Measurements from ENCODE around the gene CABS1. TPM values are rescaled to one million over a fixed set of nuclear protein-coding genes. Genes with fewer than 3 reads are reported as not detected.

The CABS1 gene
- polyA plus RNA-seq, 4 donors: not detected

- DNase-seq: no peak
- Histone ChIP-seq H3K9me3 (ENCODE audit: control insufficient read depth in 2 of 2, insufficient read depth in 1 of 2, low read depth in 1 of 2, low read length in 1 of 2) (no peaks in the 10 kb centered on the region), H3K36me3 (ENCODE audit: control insufficient read depth in 3 of 3, insufficient read depth in 2 of 3, low read depth in 1 of 3, low read length in 3 of 3) (no peaks in the 10 kb centered on the region), H3K4me1 (ENCODE audit: control insufficient read depth in 3 of 3, insufficient read depth in 2 of 3, low read depth in 1 of 3, low read length in 2 of 3) (no peaks in the 10 kb centered on the region), H3K27me3 (ENCODE audit: control insufficient read depth in 3 of 3, insufficient read depth in 3 of 3, low read length in 3 of 3) (no peaks in the 10 kb centered on the region), H3K27ac (ENCODE audit: low read depth in 1 of 3, low read length in 2 of 3) (no peak overlapping the region), H3K4me3 (ENCODE audit: low read depth in 1 of 3, low read length in 3 of 3) (no peak overlapping the region)
- WGBS, 3 donors: 80 to 89% (median 87%) methylated on average over 5 of the region's 5 CpGs
- no peak for FAIRE-seq
These were observed 29.2 kb downstream of the CABS1 start for GRCh38 chr4:70364002-70364401.

GRCh38 chr4:70365479-70365878 is 30.7 kb downstream of the CABS1 start:
- Histone ChIP-seq H3K4me3 (ENCODE audit: low read depth in 1 of 3, low read length in 3 of 3) (no peak overlapping the region), H3K4me1 (ENCODE audit: control insufficient read depth in 3 of 3, insufficient read depth in 2 of 3, low read depth in 1 of 3, low read length in 2 of 3) (no peaks in the 10 kb centered on the region), H3K9me3 (ENCODE audit: control insufficient read depth in 2 of 2, insufficient read depth in 1 of 2, low read depth in 1 of 2, low read length in 1 of 2) (no peaks in the 10 kb centered on the region), H3K27ac (ENCODE audit: low read depth in 1 of 3, low read length in 2 of 3) (no peak overlapping the region), H3K36me3 (ENCODE audit: control insufficient read depth in 3 of 3, insufficient read depth in 2 of 3, low read depth in 1 of 3, low read length in 3 of 3) (no peaks in the 10 kb centered on the region), H3K27me3 (ENCODE audit: control insufficient read depth in 3 of 3, insufficient read depth in 3 of 3, low read length in 3 of 3) (no peaks in the 10 kb centered on the region)
- no peak for DNase-seq
- FAIRE-seq: no peak
- WGBS, 3 donors: 47 to 65% (median 51%) methylated on average over 2 of the region's 2 CpGs

GRCh38 chr4:70367813-70368212 is 33.0 kb downstream of the CABS1 start:
- no peaks in the 10 kb centered on the region for H3K4me1 ChIP-seq (ENCODE audit: control insufficient read depth in 3 of 3, insufficient read depth in 2 of 3, low read depth in 1 of 3, low read length in 2 of 3)
- H3K4me3 ChIP-seq (ENCODE audit: low read depth in 1 of 3, low read length in 3 of 3): no peak overlapping the region
- H3K9me3 ChIP-seq (ENCODE audit: control insufficient read depth in 2 of 2, insufficient read depth in 1 of 2, low read depth in 1 of 2, low read length in 1 of 2): no peaks in the 10 kb centered on the region
- 90 to 100% (median 96%) methylated on average over 1 of the region's 1 CpG for WGBS, 3 donors
- DNase-seq: no peak
- no peaks in the 10 kb centered on the region for H3K27me3 ChIP-seq (ENCODE audit: control insufficient read depth in 3 of 3, insufficient read depth in 3 of 3, low read length in 3 of 3)
- no peak overlapping the region for H3K27ac ChIP-seq (ENCODE audit: low read depth in 1 of 3, low read length in 2 of 3)
- no peaks in the 10 kb centered on the region for H3K36me3 ChIP-seq (ENCODE audit: control insufficient read depth in 3 of 3, insufficient read depth in 2 of 3, low read depth in 1 of 3, low read length in 3 of 3)
- no peak for FAIRE-seq

- no peaks in the 10 kb centered on the region for H3K4me1 ChIP-seq (ENCODE audit: control insufficient read depth in 3 of 3, insufficient read depth in 2 of 3, low read depth in 1 of 3, low read length in 2 of 3)
- no peak overlapping the region for H3K27ac ChIP-seq (ENCODE audit: low read depth in 1 of 3, low read length in 2 of 3)
- no peak overlapping the region for H3K4me3 ChIP-seq (ENCODE audit: low read depth in 1 of 3, low read length in 3 of 3)
- H3K9me3 ChIP-seq (ENCODE audit: control insufficient read depth in 2 of 2, insufficient read depth in 1 of 2, low read depth in 1 of 2, low read length in 1 of 2): no peaks in the 10 kb centered on the region
- FAIRE-seq (no peak), DNase-seq (no peak)
- H3K27me3 ChIP-seq (ENCODE audit: control insufficient read depth in 3 of 3, insufficient read depth in 3 of 3, low read length in 3 of 3): no peaks in the 10 kb centered on the region
- WGBS, 3 donors: 87 to 88% (median 88%) methylated on average over 4 of the region's 4 CpGs
- no peaks in the 10 kb centered on the region for H3K36me3 ChIP-seq (ENCODE audit: control insufficient read depth in 3 of 3, insufficient read depth in 2 of 3, low read depth in 1 of 3, low read length in 3 of 3)
These were observed 37.2 kb downstream of the CABS1 start for GRCh38 chr4:70371987-70372386.

GRCh38 chr4:70372760-70373159 is 38.0 kb downstream of the CABS1 start:
- Histone ChIP-seq H3K4me3 (ENCODE audit: low read depth in 1 of 3, low read length in 3 of 3) (no peak overlapping the region), H3K27ac (ENCODE audit: low read depth in 1 of 3, low read length in 2 of 3) (no peak overlapping the region), H3K9me3 (ENCODE audit: control insufficient read depth in 2 of 2, insufficient read depth in 1 of 2, low read depth in 1 of 2, low read length in 1 of 2) (no peaks in the 10 kb centered on the region), H3K4me1 (ENCODE audit: control insufficient read depth in 3 of 3, insufficient read depth in 2 of 3, low read depth in 1 of 3, low read length in 2 of 3) (no peaks in the 10 kb centered on the region), H3K27me3 (ENCODE audit: control insufficient read depth in 3 of 3, insufficient read depth in 3 of 3, low read length in 3 of 3) (no peaks in the 10 kb centered on the region), H3K36me3 (ENCODE audit: control insufficient read depth in 3 of 3, insufficient read depth in 2 of 3, low read depth in 1 of 3, low read length in 3 of 3) (no peaks in the 10 kb centered on the region)
- FAIRE-seq: no peak
- DNase-seq: no peak
- WGBS, 3 donors: 69 to 89% (median 80%) methylated on average over 3 of the region's 3 CpGs

GRCh38 chr4:70380578-70380977 is 45.8 kb downstream of the CABS1 start:
- DNase-seq (no peak), FAIRE-seq (no peak)
- H3K4me3 ChIP-seq (ENCODE audit: low read depth in 1 of 3, low read length in 3 of 3): no peak overlapping the region
- H3K9me3 ChIP-seq (ENCODE audit: control insufficient read depth in 2 of 2, insufficient read depth in 1 of 2, low read depth in 1 of 2, low read length in 1 of 2): no peaks in the 10 kb centered on the region
- no peaks in the 10 kb centered on the region for H3K4me1 ChIP-seq (ENCODE audit: control insufficient read depth in 3 of 3, insufficient read depth in 2 of 3, low read depth in 1 of 3, low read length in 2 of 3)
- no peak overlapping the region for H3K27ac ChIP-seq (ENCODE audit: low read depth in 1 of 3, low read length in 2 of 3)
- no peaks in the 10 kb centered on the region for H3K27me3 ChIP-seq (ENCODE audit: control insufficient read depth in 3 of 3, insufficient read depth in 3 of 3, low read length in 3 of 3)
- WGBS, 3 donors: 79 to 89% (median 87%) methylated on average over 3 of the region's 3 CpGs
- no peaks in the 10 kb centered on the region for H3K36me3 ChIP-seq (ENCODE audit: control insufficient read depth in 3 of 3, insufficient read depth in 2 of 3, low read depth in 1 of 3, low read length in 3 of 3)

GRCh38 chr4:70382691-70383181 is 48.0 kb downstream of the CABS1 start, which contains the start of gene SMR3B:
Gene SMR3B, plus strand, starts transcription at chr4:70383131. Its CDS starts 1,380 bp downstream, at chr4:70384511.
- Histone ChIP-seq H3K27me3 (ENCODE audit: control insufficient read depth in 3 of 3, insufficient read depth in 3 of 3, low read length in 3 of 3) (no peaks in the 10 kb centered on the region), H3K4me3 (ENCODE audit: low read depth in 1 of 3, low read length in 3 of 3) (no peak within 1 kb of the TSS), H3K9me3 (ENCODE audit: control insufficient read depth in 2 of 2, insufficient read depth in 1 of 2, low read depth in 1 of 2, low read length in 1 of 2) (no peaks in the 10 kb centered on the region), H3K27ac (ENCODE audit: low read depth in 1 of 3, low read length in 2 of 3) (no peak within 1 kb of the TSS), H3K4me1 (ENCODE audit: control insufficient read depth in 3 of 3, insufficient read depth in 2 of 3, low read depth in 1 of 3, low read length in 2 of 3) (no peaks in the 10 kb centered on the region), H3K36me3 (ENCODE audit: control insufficient read depth in 3 of 3, insufficient read depth in 2 of 3, low read depth in 1 of 3, low read length in 3 of 3) (no peaks in the 10 kb centered on the region)
- FAIRE-seq (no peak), DNase-seq (no peak)
- WGBS, 3 donors: 75 to 79% (median 77%) methylated on average over 5 of the region's 5 CpGs

Other genes with a start within 250 kb of the CABS1 start
- under 1 TPM in 1 of 4 donors, not detected in 3; 0.03 TPM for gene PRR27, start 180.7 kb upstream of the CABS1 start, polyA plus RNA-seq
- 1 to 10 TPM in 1 of 4 donors, under 1 TPM in 2, not detected in 1; 0.09 to 1.7 (median 0.89) TPM for gene ODAM, start 139.3 kb upstream of the CABS1 start, polyA plus RNA-seq
- 10 to 100 TPM in 1 of 4 donors, not detected in 3; 15.1 TPM for gene FDCSP, start 108.9 kb upstream of the CABS1 start, polyA plus RNA-seq
- gene CSN3, start 92.4 kb upstream of the CABS1 start, polyA plus RNA-seq: not detected
- not detected for gene SMR3A, start 25.8 kb downstream of the CABS1 start, polyA plus RNA-seq
- not detected for gene SMR3B, start 48.1 kb downstream of the CABS1 start, polyA plus RNA-seq
- gene OPRPN, start 63.0 kb downstream of the CABS1 start, polyA plus RNA-seq: not detected
- gene MUC7, start 137.2 kb downstream of the CABS1 start, polyA plus RNA-seq: not detected
- not detected for gene AMTN, start 183.6 kb downstream of the CABS1 start, polyA plus RNA-seq

All from small intestine (tissue), 7 donors.